ENCODE measurements around the gene ARID3A. TPM values are rescaled to one million over a fixed set of nuclear protein-coding genes. Genes with fewer than 3 reads are reported as not detected.
"Not testable (repeated sequence)": the region's sequence is repeated elsewhere in the genome, so short reads cannot be mapped to it uniquely, and the experiment has no call there.

Gene ARID3A
- total RNA-seq, 2 experiments from 2014 or later: 18.7 to 22.1 TPM

- CTCF ChIA-PET: interaction anchor here (0.6 to 1.4 kb wide), 3 partner anchors 10 to 224 kb away, joined by 3 to 4 read pairs (median 4); partner anchors contain the start of gene WDR18
- DNase-seq: no peak
- POLR2A ChIA-PET: interaction anchor here (0.7 to 3.1 kb wide), 9 partner anchors 9 to 221 kb away, joined by 3 to 17 read pairs (median 3); partner anchors contain the start of gene WDR18
- Mint-ChIP-seq H3K4me3 (peak overlapping the region; percentile 96), H3K9me3 (no peaks in the 10 kb centered on the region), H3K36me3 (ENCODE audit: low read depth) (peaks cover 16% of the 10 kb centered on the region), H3K27me3 (no peaks in the 10 kb centered on the region), H3K27ac (peak overlapping the region; percentile 92), H3K4me1 (ENCODE audit: low read depth) (peaks cover 35% of the 10 kb centered on the region)
- TF ChIP-seq, protein P1, sequence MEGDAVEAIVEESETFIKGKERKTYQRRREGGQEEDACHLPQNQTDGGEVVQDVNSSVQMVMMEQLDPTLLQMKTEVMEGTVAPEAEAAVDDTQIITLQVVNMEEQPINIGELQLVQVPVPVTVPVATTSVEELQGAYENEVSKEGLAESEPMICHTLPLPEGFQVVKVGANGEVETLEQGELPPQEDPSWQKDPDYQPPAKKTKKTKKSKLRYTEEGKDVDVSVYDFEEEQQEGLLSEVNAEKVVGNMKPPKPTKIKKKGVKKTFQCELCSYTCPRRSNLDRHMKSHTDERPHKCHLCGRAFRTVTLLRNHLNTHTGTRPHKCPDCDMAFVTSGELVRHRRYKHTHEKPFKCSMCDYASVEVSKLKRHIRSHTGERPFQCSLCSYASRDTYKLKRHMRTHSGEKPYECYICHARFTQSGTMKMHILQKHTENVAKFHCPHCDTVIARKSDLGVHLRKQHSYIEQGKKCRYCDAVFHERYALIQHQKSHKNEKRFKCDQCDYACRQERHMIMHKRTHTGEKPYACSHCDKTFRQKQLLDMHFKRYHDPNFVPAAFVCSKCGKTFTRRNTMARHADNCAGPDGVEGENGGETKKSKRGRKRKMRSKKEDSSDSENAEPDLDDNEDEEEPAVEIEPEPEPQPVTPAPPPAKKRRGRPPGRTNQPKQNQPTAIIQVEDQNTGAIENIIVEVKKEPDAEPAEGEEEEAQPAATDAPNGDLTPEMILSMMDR (IDR thresholded peaks at IDR 0.05): no peak
- intact Hi-C loops (cut with micrococcal nuclease): no loop called here
- ATAC-seq: no peak
Observed at GRCh38 chr19:1019616-1019961, 93.8 kb downstream of the ARID3A start.

DNA sequence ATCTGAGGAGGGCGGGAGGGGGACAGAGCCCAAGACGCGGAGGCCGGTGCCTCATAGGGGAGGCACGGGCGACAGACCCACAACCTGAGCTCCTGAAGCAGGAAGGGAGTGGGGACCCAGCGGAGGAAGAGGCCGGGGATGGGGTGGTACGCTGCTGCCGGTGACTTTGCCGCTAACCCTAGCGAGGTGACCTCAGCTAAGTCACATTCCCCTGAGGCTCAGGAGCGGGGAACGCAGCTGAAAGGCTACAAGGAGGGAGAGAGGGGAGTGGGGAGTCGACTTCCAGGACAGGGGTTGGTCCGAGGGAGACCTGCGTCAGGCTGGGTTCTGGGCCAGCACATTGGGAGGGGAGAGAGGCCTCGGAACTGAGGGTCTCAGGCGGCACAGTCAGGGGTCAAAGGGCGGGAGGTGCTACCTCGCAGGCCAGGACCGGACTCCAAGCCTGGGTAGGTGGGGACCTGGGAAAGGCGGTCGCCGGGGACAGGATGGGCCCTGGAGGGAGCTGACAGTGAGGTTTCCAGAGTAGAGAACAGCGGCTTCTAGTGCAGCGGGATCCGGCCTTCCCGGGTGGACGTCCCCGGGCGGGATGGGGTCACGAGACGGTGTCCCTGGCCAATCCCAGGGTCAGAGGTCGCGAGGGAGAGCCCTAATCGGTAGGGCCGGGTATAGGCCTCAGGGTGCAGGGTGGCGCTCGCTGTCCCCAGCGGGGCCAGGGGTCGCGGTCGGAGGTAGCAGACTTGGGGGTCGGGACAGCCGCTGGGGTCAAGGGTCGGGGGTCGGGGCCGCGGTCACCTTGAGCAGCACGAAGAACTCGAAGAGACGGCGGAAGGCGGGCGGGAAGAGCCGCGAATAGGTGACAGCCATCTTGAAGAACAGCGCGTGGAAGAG, 94.4 kb downstream of the ARID3A start:
- intact Hi-C loops (cut with micrococcal nuclease): no loop called here
- TF ChIP-seq, protein P1 (IDR thresholded peaks at IDR 0.05): no peak
- POLR2A ChIA-PET: interaction anchor here (0.7 to 3.1 kb wide), 9 partner anchors 9 to 221 kb away, joined by 3 to 17 read pairs (median 4); partner anchors contain the start of genes ARHGAP45 and WDR18
- peaks cover 37% of the 10 kb centered on the region for H3K4me1 Mint-ChIP-seq (ENCODE audit: low read depth)
- no peaks in the 10 kb centered on the region for H3K9me3 Mint-ChIP-seq
- DNase-seq (peak; percentile 53), ATAC-seq (no peak)
- H3K36me3 Mint-ChIP-seq (ENCODE audit: low read depth): peaks cover 16% of the 10 kb centered on the region
- no peaks in the 10 kb centered on the region for H3K27me3 Mint-ChIP-seq
- CTCF ChIA-PET: interaction anchor here (1.2 to 1.7 kb wide), 2 partner anchors 36 to 224 kb away, joined by 4 read pairs; partner anchors contain the start of gene WDR18
- peak overlapping the region; percentile 96 for H3K4me3 Mint-ChIP-seq
- peak overlapping the region; percentile 92 for H3K27ac Mint-ChIP-seq

GRCh38 chr19:1020868-1021425, 95.1 kb downstream of the ARID3A start, which contains the start of gene TMEM259:
Gene TMEM259 (minus strand): TSS chr19:1021123. CDS start chr19:1020996, 127 bp downstream.
- ATAC-seq: peak; percentile 88
- intact Hi-C loops (cut with micrococcal nuclease): no loop called here

GRCh38 chr19:1023883-1024188, 98.0 kb downstream of the ARID3A start:
- H3K4me3 Mint-ChIP-seq; DNase-seq; CTCF ChIA-PET; H3K27ac Mint-ChIP-seq; intact Hi-C loops (cut with micrococcal nuclease); ATAC-seq; H3K27me3 Mint-ChIP-seq; H3K9me3 Mint-ChIP-seq: not testable (repeated sequence)
- peaks cover 15% of the 10 kb centered on the region for H3K36me3 Mint-ChIP-seq (ENCODE audit: low read depth)
- POLR2A ChIA-PET: interaction anchor here (0.8 to 8.0 kb wide), 3 partner anchors 17 to 64 kb away, joined by 3 to 55 read pairs (median 4); no protein-coding TSS in a partner anchor
- peaks cover 18% of the 10 kb centered on the region for H3K4me1 Mint-ChIP-seq (ENCODE audit: low read depth)

More at GRCh38 chr19:1020868-1021425, 95.1 kb downstream of the ARID3A start, which contains the start of gene TMEM259:
- Mint-ChIP-seq H3K27ac (peak within 1 kb of the TSS; percentile 99), H3K4me3 (peak within 1 kb of the TSS; percentile 96), H3K36me3 (ENCODE audit: low read depth) (peaks cover 16% of the 10 kb centered on the region), H3K4me1 (ENCODE audit: low read depth) (peaks cover 34% of the 10 kb centered on the region), H3K9me3 (no peaks in the 10 kb centered on the region), H3K27me3 (no peaks in the 10 kb centered on the region)
- peak; percentile 98 for DNase-seq
- TF ChIP-seq, protein P1 (IDR thresholded peaks at IDR 0.05): no peak
- CTCF ChIA-PET: interaction anchor here (1.0 to 1.7 kb wide), 4 partner anchors 37 to 223 kb away, joined by 3 to 4 read pairs (median 4); partner anchors contain the start of gene WDR18
- POLR2A ChIA-PET: interaction anchor here (0.7 to 3.1 kb wide), 19 partner anchors 8 to 249 kb away, joined by 3 to 17 read pairs (median 4); partner anchors contain the start of genes ARHGAP45 and WDR18

DNA sequence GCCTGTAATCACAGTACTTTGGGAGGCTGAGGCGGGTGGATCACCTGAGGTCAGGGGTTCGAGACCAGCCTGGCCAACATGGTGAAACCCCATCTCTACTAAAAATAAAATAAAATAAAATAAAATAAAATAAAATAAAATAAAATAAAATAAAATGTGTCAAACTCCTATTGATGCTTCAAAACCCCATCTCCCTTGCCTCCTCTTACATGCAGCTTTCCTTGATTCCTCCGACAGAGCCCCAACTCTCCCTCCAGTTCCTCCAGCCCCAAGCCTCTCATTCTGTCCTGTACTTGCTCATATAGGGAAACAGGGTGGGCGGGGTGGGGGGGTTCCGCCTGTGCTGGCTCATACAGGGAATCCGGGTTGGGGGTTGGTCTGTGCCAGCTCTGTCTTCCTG, 99.2 kb downstream of the ARID3A start:
- H3K27ac Mint-ChIP-seq, CTCF ChIA-PET, H3K9me3 Mint-ChIP-seq, DNase-seq, H3K4me3 Mint-ChIP-seq, ATAC-seq, H3K27me3 Mint-ChIP-seq: not testable (repeated sequence)
- POLR2A ChIA-PET: interaction anchor here (0.8 to 8.0 kb wide), 5 partner anchors 16 to 132 kb away, joined by 3 to 68 read pairs (median 6); partner anchors contain the start of genes ABCA7, MED16 and RNU6-9
- H3K4me1 Mint-ChIP-seq (ENCODE audit: low read depth): peaks cover 22% of the 10 kb centered on the region
- peaks cover 11% of the 10 kb centered on the region for H3K36me3 Mint-ChIP-seq (ENCODE audit: low read depth)
- intact Hi-C loops (cut with micrococcal nuclease): loop anchor here (5.0 kb wide), 1 partner anchor 52 kb away; no protein-coding TSS in a partner anchor

Other genes starting within 250 kb of the ARID3A start
- 10 to 100 TPM; 12.3 TPM for gene FSTL3, start 249.6 kb upstream of the ARID3A start, total RNA-seq
- gene PRSS57, start 230.6 kb upstream of the ARID3A start, total RNA-seq: not detected
- gene PALM, start 217.1 kb upstream of the ARID3A start, total RNA-seq: under 1 TPM; 0.22 to 0.36 TPM
- gene MISP, start 174.9 kb upstream of the ARID3A start, total RNA-seq: not detected
- 100 to 1,000 TPM; 581 to 582 TPM for gene PTBP1, start 128.6 kb upstream of the ARID3A start, total RNA-seq
- not detected for gene PLPPR3, start 104.1 kb upstream of the ARID3A start, total RNA-seq
- not detected for gene AZU1, start 98.2 kb upstream of the ARID3A start, total RNA-seq
- gene PRTN3, start 85.0 kb upstream of the ARID3A start, total RNA-seq: not detected
- gene ELANE, start 73.7 kb upstream of the ARID3A start, total RNA-seq: not detected
- gene CFD, start 66.4 kb upstream of the ARID3A start, total RNA-seq: 1 to 10 TPM in 1 of 2 experiments, under 1 TPM in 1; 0.60 to 1.4 TPM
- 10 to 100 TPM; 37.6 to 37.8 TPM for gene MED16, start 32.8 kb upstream of the ARID3A start, total RNA-seq
- gene RNU6-9, start 32.6 kb upstream of the ARID3A start, total RNA-seq: not detected
- gene R3HDM4, start 12.8 kb upstream of the ARID3A start, total RNA-seq: 10 to 100 TPM; 58.4 to 61.5 TPM
- gene KISS1R, start 8.7 kb upstream of the ARID3A start, total RNA-seq: 10 to 100 TPM; 14.0 to 15.5 TPM
- gene WDR18, start 58.3 kb downstream of the ARID3A start, total RNA-seq: 10 to 100 TPM; 75.3 to 78.1 TPM
- under 1 TPM in 1 of 2 experiments, not detected in 1; 0.07 TPM for gene GRIN3B, start 74.4 kb downstream of the ARID3A start, total RNA-seq
- 100 to 1,000 TPM; 115 to 117 TPM for gene TMEM259, start 95.1 kb downstream of the ARID3A start, total RNA-seq
- gene RNU6-2, start 95.5 kb downstream of the ARID3A start, total RNA-seq: not detected
- gene CNN2, start 100.6 kb downstream of the ARID3A start, total RNA-seq: 10 to 100 TPM; 97.4 to 98.3 TPM
- gene ABCA7, start 114.1 kb downstream of the ARID3A start, total RNA-seq: 10 to 100 TPM; 14.0 to 14.6 TPM
- 100 to 1,000 TPM; 136 to 150 TPM for gene ARHGAP45, start 141.1 kb downstream of the ARID3A start, total RNA-seq
- gene POLR2E, start 169.3 kb downstream of the ARID3A start, total RNA-seq: 100 to 1,000 TPM; 271 to 282 TPM
- gene GPX4, start 178.0 kb downstream of the ARID3A start, total RNA-seq: 100 to 1,000 TPM; 224 to 232 TPM
- gene SBNO2, start 248.2 kb downstream of the ARID3A start, total RNA-seq: 10 to 100 TPM; 41.7 to 42.0 TPM